ENCODE results near the gene TFDP2. TPM values are rescaled to one million over a fixed set of nuclear protein-coding genes. Genes with fewer than 3 reads are reported as not detected.

The TFDP2 gene
- total RNA-seq, 3 donors from 2014 or later (not counting 1 experiment from before 2014, with no cell fraction given), result 134 to 154 (median 142) TPM

- no peak for TF ChIP-seq CTCF (IDR thresholded peaks at IDR 0.05)
- Histone ChIP-seq H3K36me3 (ENCODE audit: control insufficient read depth, insufficient read depth, low read length) (no peaks in the 10 kb centered on the region), H3K4me1 (ENCODE audit: control insufficient read depth, insufficient read depth, low read length) (no peaks in the 10 kb centered on the region), H3K27me3 (ENCODE audit: control insufficient read depth, insufficient read depth, low read length) (no peaks in the 10 kb centered on the region), H3K27ac (ENCODE audit: low read length) (no peak overlapping the region), H3K4me3 (ENCODE audit: low read length) (no peak overlapping the region), H3K9me3 (ENCODE audit: control insufficient read depth, insufficient read depth, low read length) (no peaks in the 10 kb centered on the region)
- no peak for DNase-seq
- no peaks in the 10 kb centered on the region for H3K36me3 Mint-ChIP-seq
- peak in 1 of 3 donors; percentile 21 for ATAC-seq
- peak overlapping the region in 1 of 2 donors; percentile 2 for H3K27ac Mint-ChIP-seq
- intact Hi-C loops (cut with micrococcal nuclease), result no loop called here
- no peaks in the 10 kb centered on the region for H3K9me3 Mint-ChIP-seq
- peaks cover 33% of the 10 kb centered on the region in 2 donors for H3K4me1 Mint-ChIP-seq
- WGBS (ENCODE audit: insufficient coverage), result no CpG with 5 or more reads among the region's 1 CpG
- no peaks in the 10 kb centered on the region for H3K27me3 Mint-ChIP-seq (ENCODE audit: low read depth in 2 of 2)
- no peak overlapping the region for H3K4me3 Mint-ChIP-seq
Measured at GRCh38 chr3:142087676-142088075, 61.7 kb downstream of the TFDP2 start.

GRCh38 chr3:142086581-142087090, 62.7 kb downstream of the TFDP2 start:
- H3K27ac Mint-ChIP-seq, result peak overlapping the region in 1 of 2 donors; percentile 55
- intact Hi-C loops (cut with micrococcal nuclease), result no loop called here
- DNase-seq (no peak), ATAC-seq (no peak)
- H3K9me3 ChIP-seq (ENCODE audit: control insufficient read depth, insufficient read depth, low read length), result no peaks in the 10 kb centered on the region
- no peak overlapping the region for H3K27ac ChIP-seq (ENCODE audit: low read length)
- H3K4me3 ChIP-seq (ENCODE audit: low read length), result no peak overlapping the region
- no peaks in the 10 kb centered on the region for H3K36me3 Mint-ChIP-seq
- peaks cover 37 to 41% of the 10 kb centered on the region in 2 donors for H3K4me1 Mint-ChIP-seq
- 100% methylated on average over 1 of the region's 2 CpGs for WGBS (ENCODE audit: insufficient coverage)
- H3K27me3 Mint-ChIP-seq (ENCODE audit: low read depth in 2 of 2), result no peaks in the 10 kb centered on the region
- TF ChIP-seq CTCF (IDR thresholded peaks at IDR 0.05), result no peak
- H3K4me1 ChIP-seq (ENCODE audit: control insufficient read depth, insufficient read depth, low read length), result no peaks in the 10 kb centered on the region
- no peak overlapping the region for H3K4me3 Mint-ChIP-seq
- no peaks in the 10 kb centered on the region for H3K27me3 ChIP-seq (ENCODE audit: control insufficient read depth, insufficient read depth, low read length)
- no peaks in the 10 kb centered on the region for H3K9me3 Mint-ChIP-seq
- H3K36me3 ChIP-seq (ENCODE audit: control insufficient read depth, insufficient read depth, low read length), result no peaks in the 10 kb centered on the region

GRCh38 chr3:142081178-142081577, 68.2 kb downstream of the TFDP2 start:
- Histone ChIP-seq H3K36me3 (ENCODE audit: control insufficient read depth, insufficient read depth, low read length) (no peaks in the 10 kb centered on the region), H3K9me3 (ENCODE audit: control insufficient read depth, insufficient read depth, low read length) (no peaks in the 10 kb centered on the region), H3K27ac (ENCODE audit: low read length) (no peak overlapping the region), H3K27me3 (ENCODE audit: control insufficient read depth, insufficient read depth, low read length) (no peaks in the 10 kb centered on the region), H3K4me3 (ENCODE audit: low read length) (no peak overlapping the region), H3K4me1 (ENCODE audit: control insufficient read depth, insufficient read depth, low read length) (no peaks in the 10 kb centered on the region)
- Mint-ChIP-seq H3K4me3 (no peak overlapping the region), H3K27me3 (ENCODE audit: low read depth in 2 of 2) (no peaks in the 10 kb centered on the region), H3K4me1 (peaks cover 52 to 53% of the 10 kb centered on the region in 2 donors), H3K27ac (no peak overlapping the region), H3K9me3 (no peaks in the 10 kb centered on the region), H3K36me3 (peaks cover 14% of the 10 kb centered on the region)
- no peak for DNase-seq
- intact Hi-C loops (cut with micrococcal nuclease), result no loop called here
- ATAC-seq, result no peak
- no peak for TF ChIP-seq CTCF (IDR thresholded peaks at IDR 0.05)

GRCh38 chr3:142077859-142078500, 71.4 kb downstream of the TFDP2 start:
- intact Hi-C loops (cut with micrococcal nuclease), result no loop called here
- no peaks in the 10 kb centered on the region for H3K9me3 Mint-ChIP-seq

More at GRCh38 chr3:142077859-142078500, 71.4 kb downstream of the TFDP2 start:
- H3K27me3 Mint-ChIP-seq (ENCODE audit: low read depth in 2 of 2), result no peaks in the 10 kb centered on the region
- Histone ChIP-seq H3K9me3 (ENCODE audit: control insufficient read depth, insufficient read depth, low read length) (no peaks in the 10 kb centered on the region), H3K4me3 (ENCODE audit: low read length) (no peak overlapping the region), H3K27me3 (ENCODE audit: control insufficient read depth, insufficient read depth, low read length) (no peaks in the 10 kb centered on the region), H3K27ac (ENCODE audit: low read length) (no peak overlapping the region), H3K4me1 (ENCODE audit: control insufficient read depth, insufficient read depth, low read length) (no peaks in the 10 kb centered on the region), H3K36me3 (ENCODE audit: control insufficient read depth, insufficient read depth, low read length) (no peaks in the 10 kb centered on the region)
- H3K27ac Mint-ChIP-seq, result peak overlapping the region in 1 of 2 donors; percentile 29
- no peak for DNase-seq
- H3K36me3 Mint-ChIP-seq, result peaks cover 14% of the 10 kb centered on the region
- peaks cover 32 to 43% of the 10 kb centered on the region in 2 donors for H3K4me1 Mint-ChIP-seq
- ATAC-seq, result no peak
- 86% methylated on average over 4 of the region's 4 CpGs for whole genome bisulfite sequencing (ENCODE audit: insufficient coverage)
- TF ChIP-seq CTCF (IDR thresholded peaks at IDR 0.05), result no peak
- no peak overlapping the region for H3K4me3 Mint-ChIP-seq
